IMR-90 (cell line): ENCODE data around the gene SURF6. TPM values are rescaled to one million over a fixed set of nuclear protein-coding genes. Genes with fewer than 3 reads are reported as not detected.

ENCODE experiments used
- ATAC-seq: fragments of 200-7000 bp; cut with Tn5 transposase; 2 replicates; pipeline ENCODE4 v1.9.1; 2020; ENCODE audit warnings: low read depth, mild to moderate bottlenecking, moderate library complexity
- BruUV-seq: library from RNA; stranded (reverse); fragments of 400-500 nt; replicated peaks from 2 replicates; lab custom pipeline; 2021; lab: Mats Ljungman, UMichigan
- CTCF ChIA-PET: fragments of 300-600 bp; formaldehyde crosslinking; extraction: SDS; loops from one replicate; lab custom pipeline; 2021; ENCODE audit warnings: antibody characterized with exemption; lab: Yijun Ruan, JAX
- POLR2A ChIA-PET: fragments of 300-600 bp; sonication (Branson Sonifier 250); formaldehyde crosslinking; loops from one replicate; lab custom pipeline; 2022; ENCODE audit warnings: antibody characterized with exemption; ENCODE audit not compliant: unreplicated experiment; lab: Charles Lee
- DNase-seq: peaks from one replicate; pipeline ENCODE4 v3.0.0; 2013
- H2AFZ ChIP-seq: replicated peaks from 2 replicates; pipeline ENCODE3; 2013; ENCODE audit warnings: low read length, mild to moderate bottlenecking; ENCODE audit not compliant: poor library complexity
- H2AK5ac ChIP-seq: 2 replicates; pipeline ENCODE4 v1.6.1; 2013; ENCODE audit warnings: low read depth, low read length, inconsistent platforms
- H2AK9ac ChIP-seq: replicated peaks from 2 replicates; pipeline ENCODE3; 2013; ENCODE audit warnings: mild to moderate bottlenecking, low read depth, low read length, moderate library complexity; ENCODE audit not compliant: poor library complexity
- H2BK120ac ChIP-seq: 2 replicates; pipeline ENCODE4 v1.6.1; 2013; ENCODE audit warnings: low read depth, low read length, inconsistent platforms
- H2BK15ac ChIP-seq: 3 replicates; pipeline ENCODE4 v1.6.1; 2013; ENCODE audit warnings: low read depth, low read length, inconsistent platforms
- H2BK20ac ChIP-seq: 2 replicates; pipeline ENCODE4 v1.6.1; 2013; ENCODE audit warnings: low read depth, mild to moderate bottlenecking, inconsistent platforms, low read length, moderate library complexity
- H2BK5ac ChIP-seq: 2 replicates; pipeline ENCODE4 v1.6.1; 2013; ENCODE audit warnings: mild to moderate bottlenecking, low read depth, low read length, inconsistent platforms; ENCODE audit not compliant: poor library complexity, severe bottlenecking
- H3K14ac ChIP-seq: replicated peaks from 2 replicates; pipeline ENCODE4 v1.6.1; 2013; ENCODE audit warnings: low read depth, low read length, inconsistent platforms
- H3K18ac ChIP-seq: 2 replicates; pipeline ENCODE4 v1.6.1; 2013; ENCODE audit warnings: low read depth, low read length, control low read depth
- H3K23ac ChIP-seq: 2 replicates; pipeline ENCODE4 v1.6.1; 2013; ENCODE audit warnings: low read depth, low read length, inconsistent platforms
- H3K27ac ChIP-seq: 2 replicates; pipeline ENCODE4 v1.5.1; 2013; ENCODE audit warnings: mild to moderate bottlenecking, control low read depth, low read length; ENCODE audit not compliant: insufficient read depth
- H3K27me3 ChIP-seq: 2 replicates; pipeline ENCODE4 v1.6.1; 2013; ENCODE audit warnings: low read length; ENCODE audit not compliant: control insufficient read depth, insufficient read depth
- H3K36me3 ChIP-seq: 2 replicates; pipeline ENCODE4 v1.6.1; 2013; ENCODE audit warnings: low read length, mixed read lengths; ENCODE audit not compliant: control insufficient read depth, insufficient read depth
- H3K4ac ChIP-seq: 2 replicates; pipeline ENCODE4 v1.6.1; 2013; ENCODE audit warnings: low read depth, low read length, inconsistent platforms
- H3K4me1 ChIP-seq: 2 replicates; pipeline ENCODE4 v1.6.1; 2013; ENCODE audit warnings: low read length, mixed read lengths; ENCODE audit not compliant: control insufficient read depth, insufficient read depth
- H3K4me2 ChIP-seq: 2 replicates; pipeline ENCODE4 v1.6.1; 2013; ENCODE audit warnings: low read depth, mild to moderate bottlenecking, control low read depth, low read length, moderate library complexity
- H3K4me3 ChIP-seq: 2 replicates; pipeline ENCODE4 v1.5.1; 2013; ENCODE audit warnings: low read depth, mild to moderate bottlenecking, control low read depth, low read length, moderate library complexity; ENCODE audit not compliant: insufficient read depth
- H3K56ac ChIP-seq: 2 replicates; pipeline ENCODE4 v1.6.1; 2013; ENCODE audit warnings: low read length, inconsistent platforms; ENCODE audit not compliant: insufficient read depth; ENCODE audit errors: extremely low read depth
- H3K79me1 ChIP-seq, 2 experiments: 2 replicates each; pipeline ENCODE4 v1.6.1; 2013; ENCODE audit warnings: low read length in 2 of 2, inconsistent platforms in 1 of 2, low read depth in 1 of 2
- H3K9ac ChIP-seq: 2 replicates; pipeline ENCODE4 v1.6.1; 2013; ENCODE audit warnings: low read depth, low read length, control low read depth
- H3K9me1 ChIP-seq: 2 replicates; pipeline ENCODE4 v1.6.1; 2013; ENCODE audit warnings: low read length, inconsistent platforms; ENCODE audit not compliant: insufficient read depth
- H3K9me3 ChIP-seq: 2 replicates; pipeline ENCODE4 v1.6.1; 2013; ENCODE audit warnings: low read length; ENCODE audit not compliant: control insufficient read depth, insufficient read depth
- H4K20me1 ChIP-seq: 2 replicates; pipeline ENCODE4 v1.6.1; 2013; ENCODE audit warnings: low read length, inconsistent platforms; ENCODE audit not compliant: insufficient read depth
- H4K5ac ChIP-seq: 2 replicates; pipeline ENCODE4 v1.6.1; 2013; ENCODE audit warnings: mild to moderate bottlenecking, low read depth, low read length, control low read depth
- H4K8ac ChIP-seq, 2 experiments: 2 replicates each; pipeline ENCODE4 v1.6.1; 2013; ENCODE audit warnings: low read depth in 2 of 2, low read length in 2 of 2, control low read depth in 1 of 2, inconsistent platforms in 1 of 2
- H4K91ac ChIP-seq: 2 replicates; pipeline ENCODE4 v1.6.1; 2013; ENCODE audit warnings: low read depth, low read length, inconsistent platforms; ENCODE audit not compliant: insufficient read depth
- BHLHE40 ChIP-seq: fragments of 150-350 bp; IDR thresholded peaks from 2 replicates; pipeline ENCODE4 v1.6.1; 2016; ENCODE audit warnings: mild to moderate bottlenecking, low read depth, low read length
- CEBPB ChIP-seq: IDR thresholded peaks from 2 replicates; pipeline ENCODE4 v1.6.1; 2012; ENCODE audit warnings: low read depth, low read length, improper control_type of control experiment
- MAFK ChIP-seq: IDR thresholded peaks from 2 replicates; pipeline ENCODE4 v1.6.1; 2012; ENCODE audit warnings: low read depth, low read length, improper control_type of control experiment
- MXI1 ChIP-seq: IDR thresholded peaks from 2 replicates; pipeline ENCODE4 v1.6.1; 2012; ENCODE audit warnings: low read depth, mild to moderate bottlenecking, low read length, moderate library complexity, borderline replicate concordance
- NFE2L2 ChIP-seq: fragments of 150-350 bp; IDR thresholded peaks from 2 replicates; pipeline ENCODE4 v1.6.1; 2016; ENCODE audit warnings: low read depth, mild to moderate bottlenecking, low read length
- RAD21 ChIP-seq: IDR thresholded peaks from 2 replicates; pipeline ENCODE4 v1.6.1; 2012; ENCODE audit warnings: low read length, improper control_type of control experiment
- RFX5 ChIP-seq: IDR thresholded peaks from 2 replicates; pipeline ENCODE4 v1.8.0; 2012; ENCODE audit warnings: low read depth, mild to moderate bottlenecking, low read length, moderate library complexity
- SMC3 ChIP-seq: fragments of 150-350 bp; IDR thresholded peaks from 2 replicates; pipeline ENCODE4 v1.6.1; 2016; ENCODE audit warnings: low read depth, mild to moderate bottlenecking, antibody characterized with exemption, low read length, moderate library complexity
- WGBS, 2 experiments: methylation state at CpG; one replicate each; pipeline versions ENCODE4 v1.1.5 to v1.1.7; 2013; ENCODE audit warnings: missing lambda C conversion rate in 2 of 2; ENCODE audit not compliant: insufficient read length in 1 of 2; ENCODE audit errors: extremely low coverage in 2 of 2; 5-methylcytosine and 5-hydroxymethylcytosine counted together
- dilution Hi-C: fragments of 300-500 bp; cut with HindIII; formaldehyde crosslinking; loops from one replicate; pipeline ENCODE4 v1.14.3; 2018; ENCODE audit warnings: low sequenced_read_pairs; ENCODE audit not compliant: unreplicated experiment
- in situ Hi-C: fragments of 300-500 bp; cut with MboI; formaldehyde crosslinking; loops from 3 replicates; pipeline ENCODE4 v1.14.3; 2019; ENCODE audit warnings: low sequenced_read_pairs, inconsistent platforms, mixed read lengths
- intact Hi-C: fragments of 100-400 bp; cut with micrococcal nuclease; formaldehyde crosslinking; loops from 2 replicates; pipeline ENCODE4 v1.10.0; 2022
- polyA plus RNA-seq, 3 experiments: library from polyadenylated mRNA; depleted of rRNA; stranded (reverse); fragments of >200 nt; gene quantifications; 2 replicates each; pipeline ENCODE4 v1.2.3, GENCODE V29; 2012; ENCODE audit warnings: low replicate concordance in 1 of 3
- total RNA-seq: library from RNA; depleted of rRNA; stranded (reverse); fragments of >200 nt; gene quantifications from 2 replicates; pipeline ENCODE4 v1.2.3, GENCODE V29; 2012
- TF ChIP-seq, protein P1 (sequence below): fragments of 150-350 bp; IDR thresholded peaks from 2 replicates; pipeline ENCODE4 v1.6.1; 2016; ENCODE audit warnings: low read depth, mild to moderate bottlenecking, low read length, moderate library complexity, borderline replicate concordance
- TF ChIP-seq, protein P2 (sequence below): conservative IDR thresholded peaks from 2 replicates; pipeline ENCODE4 v1.5.1; 2012; ENCODE audit warnings: mild to moderate bottlenecking, low read depth, low read length, improper control_type of control experiment
- TF ChIP-seq, protein P3 (sequence below): fragments of 150-350 bp; IDR thresholded peaks from 2 replicates; pipeline ENCODE4 v1.6.1; 2017; ENCODE audit warnings: mild to moderate bottlenecking, antibody characterized with exemption, low read length, low read depth

SURF6 gene
- total and polyA plus RNA-seq, 2 of the 4 experiments (the other 2 are of a cell fraction) = 6.1 to 12.8 TPM

DNA sequence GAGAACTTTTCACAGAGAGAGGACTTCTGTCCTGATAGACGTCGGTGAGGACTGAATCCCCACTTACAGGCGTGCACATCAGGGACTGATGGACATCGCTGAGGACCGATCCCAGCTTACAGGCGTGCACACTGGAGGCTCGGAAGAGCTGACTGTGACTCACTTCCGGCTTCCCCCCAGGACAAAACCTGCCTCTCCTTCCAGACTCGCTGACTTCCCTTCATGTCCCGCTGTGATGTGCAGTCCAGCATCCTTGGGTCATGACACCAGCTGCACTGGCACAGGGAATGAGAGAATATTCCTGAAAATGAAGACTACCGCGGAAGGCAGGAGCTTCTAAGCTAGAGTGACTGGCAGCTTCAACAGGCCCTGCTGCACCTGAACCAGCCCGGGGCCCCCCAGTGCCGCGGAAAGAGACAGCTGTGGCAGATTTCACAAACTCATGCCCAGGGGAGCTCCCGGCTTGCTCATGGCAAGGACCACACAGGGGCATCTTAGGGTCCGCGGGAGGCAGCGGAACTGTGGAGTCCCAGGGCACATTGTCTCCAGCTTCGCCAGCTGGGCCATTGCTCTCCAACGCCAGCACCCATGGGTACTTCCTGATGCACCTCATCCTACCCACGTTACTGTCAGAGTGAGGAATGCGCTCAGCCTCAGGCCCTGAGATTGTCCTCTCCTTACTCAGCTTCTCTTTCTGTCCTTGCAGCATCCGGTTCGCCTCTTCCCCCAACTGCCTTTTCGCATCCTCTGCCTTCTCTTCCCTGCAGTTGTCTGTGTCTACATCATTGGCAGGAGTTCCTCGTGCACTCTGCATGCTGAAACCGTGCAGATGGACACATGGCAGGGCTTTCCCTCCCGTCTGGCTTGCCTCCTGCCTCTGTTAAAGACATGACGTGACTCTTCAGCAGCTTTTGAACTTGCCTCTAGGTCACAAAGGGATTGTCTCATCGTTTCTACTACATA is 29.5 kb downstream of the SURF6 start (continued):
- no peak for TF ChIP-seq SMC3
- TF ChIP-seq RAD21 = no peak

DNA sequence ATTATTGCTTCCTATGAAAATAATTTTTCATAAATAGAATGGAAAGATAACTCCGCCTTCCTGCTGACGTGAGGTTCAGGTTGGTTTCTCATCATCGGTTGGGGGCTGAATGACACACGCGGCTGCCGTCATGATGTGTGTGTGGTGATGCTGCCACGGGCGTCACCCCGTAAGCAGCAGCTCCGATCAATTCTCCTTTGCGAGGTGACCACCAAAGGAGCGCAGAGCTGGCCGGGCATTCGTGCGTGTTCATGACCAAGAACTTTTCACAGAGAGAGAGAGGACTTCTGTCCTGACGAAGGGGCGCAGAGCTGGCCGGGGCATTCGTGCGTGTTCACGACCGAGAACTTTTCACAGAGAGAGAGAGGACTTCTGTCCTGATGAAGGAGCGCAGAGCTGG is 30.3 kb downstream of the SURF6 start:
- Histone ChIP-seq H3K4me3 (no peak overlapping the region), H3K18ac (no peak overlapping the region), H3K14ac (no peak overlapping the region), H2AK5ac (no peak overlapping the region), H3K56ac (no peak overlapping the region), H4K91ac (no peak overlapping the region), H2BK120ac (no peak overlapping the region), H3K27ac (no peak overlapping the region), H2AK9ac (no peak overlapping the region), H3K9ac (no peak overlapping the region), H3K9me3 (0 out of 2 replicates have a peak, but pooled peaks cover 1% of the 10 kb centered on the region), H3K27me3 (peaks cover 18% of the 10 kb centered on the region), H2BK20ac (no peak overlapping the region), H3K4ac (no peak overlapping the region), H4K8ac (no peak overlapping the region), H3K23ac (no peak overlapping the region), H3K4me1 (no peaks in the 10 kb centered on the region), H3K36me3 (no peaks in the 10 kb centered on the region), H3K4me2 (no peak overlapping the region), H4K20me1 (no peaks in the 10 kb centered on the region), H2AFZ (no peak overlapping the region), H2BK15ac (no peak overlapping the region), H4K5ac (no peak overlapping the region), H2BK5ac (no peak overlapping the region), H3K9me1 (no peaks in the 10 kb centered on the region), H3K79me1 (no peaks in the 10 kb centered on the region)
- ChIA-PET CTCF (no interaction called here), POLR2A (no interaction called here)
- no peak for TF ChIP-seq CEBPB
- TF ChIP-seq SMC3 = no peak
- no peak for TF ChIP-seq BHLHE40
- TF ChIP-seq, protein P1, sequence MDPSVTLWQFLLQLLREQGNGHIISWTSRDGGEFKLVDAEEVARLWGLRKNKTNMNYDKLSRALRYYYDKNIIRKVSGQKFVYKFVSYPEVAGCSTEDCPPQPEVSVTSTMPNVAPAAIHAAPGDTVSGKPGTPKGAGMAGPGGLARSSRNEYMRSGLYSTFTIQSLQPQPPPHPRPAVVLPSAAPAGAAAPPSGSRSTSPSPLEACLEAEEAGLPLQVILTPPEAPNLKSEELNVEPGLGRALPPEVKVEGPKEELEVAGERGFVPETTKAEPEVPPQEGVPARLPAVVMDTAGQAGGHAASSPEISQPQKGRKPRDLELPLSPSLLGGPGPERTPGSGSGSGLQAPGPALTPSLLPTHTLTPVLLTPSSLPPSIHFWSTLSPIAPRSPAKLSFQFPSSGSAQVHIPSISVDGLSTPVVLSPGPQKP = no peak
- TF ChIP-seq NFE2L2 = no peak
- no peak for TF ChIP-seq RFX5
- TF ChIP-seq, protein P2, sequence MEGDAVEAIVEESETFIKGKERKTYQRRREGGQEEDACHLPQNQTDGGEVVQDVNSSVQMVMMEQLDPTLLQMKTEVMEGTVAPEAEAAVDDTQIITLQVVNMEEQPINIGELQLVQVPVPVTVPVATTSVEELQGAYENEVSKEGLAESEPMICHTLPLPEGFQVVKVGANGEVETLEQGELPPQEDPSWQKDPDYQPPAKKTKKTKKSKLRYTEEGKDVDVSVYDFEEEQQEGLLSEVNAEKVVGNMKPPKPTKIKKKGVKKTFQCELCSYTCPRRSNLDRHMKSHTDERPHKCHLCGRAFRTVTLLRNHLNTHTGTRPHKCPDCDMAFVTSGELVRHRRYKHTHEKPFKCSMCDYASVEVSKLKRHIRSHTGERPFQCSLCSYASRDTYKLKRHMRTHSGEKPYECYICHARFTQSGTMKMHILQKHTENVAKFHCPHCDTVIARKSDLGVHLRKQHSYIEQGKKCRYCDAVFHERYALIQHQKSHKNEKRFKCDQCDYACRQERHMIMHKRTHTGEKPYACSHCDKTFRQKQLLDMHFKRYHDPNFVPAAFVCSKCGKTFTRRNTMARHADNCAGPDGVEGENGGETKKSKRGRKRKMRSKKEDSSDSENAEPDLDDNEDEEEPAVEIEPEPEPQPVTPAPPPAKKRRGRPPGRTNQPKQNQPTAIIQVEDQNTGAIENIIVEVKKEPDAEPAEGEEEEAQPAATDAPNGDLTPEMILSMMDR = no peak
- TF ChIP-seq, protein P3, sequence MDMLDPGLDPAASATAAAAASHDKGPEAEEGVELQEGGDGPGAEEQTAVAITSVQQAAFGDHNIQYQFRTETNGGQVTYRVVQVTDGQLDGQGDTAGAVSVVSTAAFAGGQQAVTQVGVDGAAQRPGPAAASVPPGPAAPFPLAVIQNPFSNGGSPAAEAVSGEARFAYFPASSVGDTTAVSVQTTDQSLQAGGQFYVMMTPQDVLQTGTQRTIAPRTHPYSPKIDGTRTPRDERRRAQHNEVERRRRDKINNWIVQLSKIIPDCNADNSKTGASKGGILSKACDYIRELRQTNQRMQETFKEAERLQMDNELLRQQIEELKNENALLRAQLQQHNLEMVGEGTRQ = no peak
- TF ChIP-seq MAFK = no peak
- TF ChIP-seq MXI1 = no peak
- dilution Hi-C loops = no loop called here
- intact Hi-C loops = no loop called here
- in situ Hi-C loops = no loop called here
- WGBS, 2 experiments = 79% methylated on average over 8 of the region's 23 CpGs; no CpG with 5 or more reads in 1 of the 2 experiments
- no peak for DNase-seq
- ATAC-seq = no peak
- no TSS peak for BruUV-seq
